ENCODE results near the gene STARD7.
"Not testable (repeated sequence)": the region's sequence is repeated elsewhere in the genome, so short reads cannot be mapped to it uniquely, and the experiment has no call there.

GRCh38 chr2:96257744-96258143 lies 49.1 kb upstream of the STARD7 start:
- not testable (repeated sequence) for TF ChIP-seq CTCF, POLR2A (IDR thresholded peaks at IDR 0.05)

Measured in right lobe of liver (tissue), 4 donors.